HK-2 (cell line): ENCODE measurements around the gene GRIK1.

Experiments used
- DNase-seq: peaks from one replicate; pipeline ENCODE4 v3.0.0-alpha.2; 2018; ENCODE audit not compliant: unreplicated experiment

GRIK1 gene

DNA sequence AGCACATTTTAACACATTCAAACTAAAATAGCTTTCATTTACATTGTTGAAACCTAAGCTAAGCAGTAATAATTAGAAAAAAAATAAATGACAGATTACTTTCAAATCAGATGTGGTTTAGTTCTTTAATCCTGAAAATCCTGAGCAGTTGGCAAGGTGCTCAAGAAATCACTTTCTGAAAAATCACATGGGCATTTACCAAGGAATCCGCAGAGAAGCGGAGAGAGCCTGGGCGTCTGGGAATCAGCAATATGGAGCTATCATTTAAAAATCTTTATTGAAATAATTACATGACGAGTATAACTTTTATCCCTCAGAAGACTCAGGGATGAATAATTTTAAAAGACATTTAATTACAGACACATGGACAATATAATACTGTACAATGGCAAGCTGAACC lies 30.2 kb downstream of the GRIK1 start:
- DNase-seq = no peak

DNA sequence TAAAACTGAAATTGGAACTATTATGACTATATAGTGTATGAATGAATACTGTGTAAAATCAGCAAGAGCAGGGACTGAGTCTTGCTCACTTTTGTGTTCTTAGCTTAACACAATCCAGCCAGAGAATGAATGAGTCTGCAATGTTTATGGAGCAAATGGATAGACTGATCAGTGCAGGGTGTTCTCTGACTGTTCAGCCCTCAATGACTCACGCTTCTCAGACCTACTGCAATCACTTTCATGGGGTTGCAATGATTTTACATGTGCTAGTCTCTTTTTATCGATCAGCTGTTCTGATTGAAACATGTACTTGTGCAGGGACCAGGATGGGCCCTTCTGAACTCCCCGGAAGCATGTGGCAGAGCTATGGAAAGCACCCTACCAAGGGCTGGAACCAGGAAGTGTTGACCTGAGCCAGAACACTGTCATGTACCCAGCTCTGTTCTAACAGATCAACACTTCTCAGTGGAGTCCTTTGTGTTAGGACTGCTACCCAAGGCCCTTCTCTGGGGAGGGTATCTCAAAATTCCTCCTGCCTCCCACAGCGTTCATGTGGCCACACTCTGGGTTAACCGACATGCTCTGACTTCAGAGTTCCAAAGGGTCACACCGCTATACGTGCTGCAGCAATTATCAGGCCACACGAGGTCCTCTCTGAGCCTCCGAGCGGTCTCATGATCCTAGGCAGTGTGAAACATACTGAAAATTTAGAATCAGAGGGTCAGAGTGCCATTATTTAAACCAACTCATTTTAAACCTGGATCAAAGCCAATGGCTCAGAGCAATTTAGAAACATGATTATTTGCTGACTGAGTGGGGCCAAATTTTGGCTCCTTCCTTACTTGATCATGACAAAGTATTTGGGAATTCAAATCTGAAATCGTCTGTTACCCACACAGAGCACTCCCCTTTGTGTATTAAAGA lies 35.2 kb downstream of the GRIK1 start:
- no peak for DNase-seq

DNA sequence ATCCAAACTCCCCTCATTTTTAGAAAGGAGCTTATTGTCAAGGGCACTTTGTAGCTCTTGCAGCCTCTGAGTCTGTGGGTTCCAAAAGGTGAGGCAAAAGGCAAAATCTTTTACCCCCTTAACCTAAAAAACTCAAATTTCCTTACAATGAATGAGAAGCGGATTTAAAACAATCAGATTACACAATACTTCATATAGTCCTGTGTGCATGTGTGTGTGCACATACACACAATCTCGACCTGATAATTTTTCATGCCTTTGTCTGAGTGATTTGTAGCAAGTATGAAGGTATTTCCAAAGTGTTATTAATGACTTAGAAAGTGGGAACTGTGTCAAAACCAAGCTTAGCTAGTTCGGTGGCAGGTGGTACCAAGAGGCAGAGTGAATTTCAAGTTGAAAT lies 42.9 kb downstream of the GRIK1 start:
- no peak for DNase-seq

DNA sequence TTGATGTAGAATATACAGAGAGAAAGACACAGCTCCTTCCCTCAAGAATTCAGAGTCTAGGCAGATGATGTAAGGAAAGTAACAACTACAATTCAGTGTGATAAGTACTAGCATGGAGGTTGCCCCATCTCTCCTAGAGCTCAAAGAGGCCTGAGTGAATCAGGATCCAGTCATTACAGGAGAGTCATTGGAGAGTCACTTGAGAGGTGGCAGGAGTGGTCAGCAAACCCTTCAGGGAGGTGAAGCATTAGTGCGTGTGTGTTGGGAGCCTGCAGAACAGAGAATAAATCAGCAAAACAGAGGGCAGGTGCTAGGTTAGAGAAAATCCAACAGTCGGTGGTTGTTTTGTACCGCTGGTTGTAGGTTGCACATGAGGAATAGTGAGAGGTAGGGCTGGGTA lies 46.1 kb downstream of the GRIK1 start:
- no peak for DNase-seq

- no peak for DNase-seq
These were observed 47.4 kb downstream of the GRIK1 start for GRCh38 chr21:29892379-29892778.

- DNase-seq = no peak
These were observed 51.4 kb downstream of the GRIK1 start for GRCh38 chr21:29888437-29888836.

DNA sequence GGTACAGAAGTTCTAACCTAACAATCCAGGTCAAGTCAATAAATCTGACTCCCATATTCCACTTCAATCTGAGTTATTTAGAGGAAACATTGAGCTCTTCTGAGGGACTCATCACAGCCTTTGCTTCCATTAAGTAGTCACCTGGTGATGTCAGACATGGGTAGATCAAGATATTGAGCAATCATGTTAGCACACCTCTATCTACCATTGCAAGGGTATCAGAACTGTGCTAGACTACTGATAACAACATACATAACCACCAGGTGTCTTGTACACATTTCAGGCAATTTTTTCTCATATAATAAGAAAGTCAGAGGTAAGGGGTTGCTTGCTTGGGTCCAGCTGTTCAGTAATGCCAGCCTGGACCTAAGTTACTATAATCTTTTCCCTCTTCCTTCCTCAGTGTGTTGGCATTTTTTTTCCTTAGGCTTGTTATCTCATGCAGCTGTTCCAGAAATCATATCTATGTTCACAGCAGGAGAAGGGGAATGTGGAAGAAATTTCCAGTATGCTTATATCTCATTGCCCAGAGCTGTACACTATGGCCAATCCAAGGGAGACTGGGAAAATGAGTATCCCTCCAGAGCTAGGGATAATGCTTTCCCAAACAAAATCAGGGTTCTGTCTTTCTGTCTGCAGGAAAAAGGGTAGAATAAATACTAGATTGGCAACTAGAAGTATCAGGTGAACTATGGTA lies 52.3 kb downstream of the GRIK1 start:
- DNase-seq = no peak

- DNase-seq = no peak
These were observed 54.3 kb downstream of the GRIK1 start for GRCh38 chr21:29885491-29885890.

DNA sequence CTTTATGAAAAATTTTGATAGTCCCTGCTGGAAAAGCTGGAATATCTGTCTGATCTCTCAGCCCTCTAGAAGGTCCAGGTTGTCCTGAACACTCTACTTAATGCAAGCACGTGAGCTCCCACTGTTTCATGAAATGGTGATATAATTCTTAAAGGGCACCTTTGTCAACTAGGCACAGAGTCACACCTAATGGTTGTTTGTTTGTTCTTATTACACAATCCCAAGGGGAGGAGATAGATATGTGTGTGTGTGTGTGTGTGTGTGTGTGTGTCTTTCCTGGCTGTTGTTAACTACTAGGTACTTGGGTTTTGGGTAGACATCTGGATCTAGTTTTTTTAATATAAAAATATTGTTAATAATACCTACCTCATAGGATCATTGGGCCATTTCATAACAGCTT lies 63.9 kb downstream of the GRIK1 start:
- no peak for DNase-seq

DNA sequence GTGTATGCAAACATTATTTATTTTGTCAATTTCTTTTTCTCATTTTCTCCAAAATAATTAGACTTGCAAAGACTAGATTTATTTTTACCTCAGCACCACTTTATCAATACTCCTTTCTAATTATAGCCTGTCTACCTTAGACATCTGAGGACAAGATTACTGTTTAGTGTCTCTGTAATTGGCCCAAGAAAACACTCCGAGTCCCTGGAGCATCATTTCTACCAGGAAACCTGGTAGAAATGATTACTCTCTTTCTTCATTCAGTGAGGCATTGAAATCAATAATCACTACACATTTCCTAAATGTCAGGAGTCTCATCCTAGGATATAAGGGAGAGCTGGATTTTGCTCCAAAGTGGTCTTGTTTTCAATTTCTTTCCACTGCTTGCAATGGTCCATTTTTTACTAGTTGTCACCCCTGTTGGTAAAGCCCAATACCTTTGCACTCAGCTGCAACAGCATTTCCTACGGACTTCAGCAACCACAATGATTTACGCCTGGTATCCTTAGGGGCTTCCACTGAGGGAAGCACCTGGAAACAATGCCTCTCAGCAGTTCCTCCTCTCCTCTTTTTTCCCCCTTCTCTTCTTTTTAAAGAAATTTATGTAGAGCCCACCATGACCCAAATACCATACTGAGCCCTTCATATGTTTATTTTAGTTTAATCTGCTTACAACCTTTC lies 64.6 kb downstream of the GRIK1 start:
- DNase-seq = no peak

- DNase-seq = no peak
These were observed 65.9 kb downstream of the GRIK1 start for GRCh38 chr21:29873908-29874307.

DNA sequence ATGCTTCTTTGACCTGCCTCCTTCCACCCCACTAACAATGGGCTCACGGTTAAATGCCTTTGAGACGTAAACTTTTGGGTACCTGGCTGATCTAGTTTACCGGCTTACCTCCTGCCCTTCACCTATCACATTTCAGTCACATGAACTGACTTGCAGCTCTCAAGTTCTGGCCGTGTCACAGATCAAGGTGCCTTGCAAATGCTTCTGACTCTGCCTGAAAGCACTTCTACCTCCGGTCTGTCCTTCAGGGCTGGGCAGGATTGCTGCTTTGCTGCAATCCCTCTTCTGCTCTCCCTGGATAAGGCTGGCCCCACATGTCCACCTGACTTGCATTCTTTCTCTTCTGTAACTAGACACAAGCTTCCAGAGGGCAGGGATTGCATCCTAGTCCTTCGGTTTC lies 69.0 kb downstream of the GRIK1 start:
- DNase-seq = no peak

- DNase-seq = no peak
These were observed 72.0 kb downstream of the GRIK1 start for GRCh38 chr21:29867796-29868195.

GRCh38 chr21:29860346-29860745 lies 79.5 kb downstream of the GRIK1 start:
- no peak for DNase-seq

DNA sequence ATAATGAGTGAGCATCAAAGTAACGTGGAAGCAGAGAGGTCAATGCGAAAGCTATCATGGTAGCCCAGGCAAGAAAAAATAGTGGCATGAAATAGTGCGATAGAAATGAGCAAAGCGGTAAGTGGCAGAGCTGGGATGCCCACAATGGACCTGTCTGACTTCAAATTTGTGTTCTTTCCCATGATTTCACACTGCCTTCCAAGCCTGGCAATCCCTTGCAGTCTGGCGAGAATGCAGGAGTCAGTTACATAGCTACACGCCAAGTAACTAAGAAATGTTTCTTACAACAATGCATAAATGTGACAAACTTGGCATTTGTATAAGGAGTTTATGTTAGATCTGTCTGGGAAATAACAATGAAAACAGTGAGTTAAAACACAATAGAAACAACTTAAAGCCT lies 82.6 kb downstream of the GRIK1 start:
- no peak for DNase-seq

DNA sequence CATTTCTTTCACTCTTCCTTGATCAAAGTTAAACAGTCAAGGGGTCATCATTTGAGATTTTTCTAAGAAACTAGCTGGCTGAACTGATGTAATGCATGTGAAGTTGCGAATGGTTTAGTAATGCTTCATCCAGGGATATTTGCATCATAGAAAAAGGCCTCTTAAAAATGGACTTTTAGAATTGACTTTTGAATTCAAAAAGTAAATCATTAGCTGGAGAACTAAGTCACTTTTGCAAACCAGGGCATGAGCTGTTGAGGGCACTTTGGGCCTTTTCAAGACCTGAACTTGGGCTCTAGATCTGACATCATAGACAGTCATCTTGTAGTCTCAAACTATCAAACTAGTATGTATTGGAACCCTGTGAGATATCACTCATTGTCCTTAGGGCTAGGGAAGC lies 85.0 kb downstream of the GRIK1 start:
- DNase-seq = no peak

GRCh38 chr21:29851611-29852010 lies 88.2 kb downstream of the GRIK1 start:
- no peak for DNase-seq

- peak; percentile 41 for DNase-seq
These were observed 90.0 kb downstream of the GRIK1 start for GRCh38 chr21:29849735-29850176.

- DNase-seq = no peak
These were observed 96.0 kb downstream of the GRIK1 start for GRCh38 chr21:29843804-29844203.

GRCh38 chr21:29834617-29835016 lies 105.2 kb downstream of the GRIK1 start:
- no peak for DNase-seq

DNA sequence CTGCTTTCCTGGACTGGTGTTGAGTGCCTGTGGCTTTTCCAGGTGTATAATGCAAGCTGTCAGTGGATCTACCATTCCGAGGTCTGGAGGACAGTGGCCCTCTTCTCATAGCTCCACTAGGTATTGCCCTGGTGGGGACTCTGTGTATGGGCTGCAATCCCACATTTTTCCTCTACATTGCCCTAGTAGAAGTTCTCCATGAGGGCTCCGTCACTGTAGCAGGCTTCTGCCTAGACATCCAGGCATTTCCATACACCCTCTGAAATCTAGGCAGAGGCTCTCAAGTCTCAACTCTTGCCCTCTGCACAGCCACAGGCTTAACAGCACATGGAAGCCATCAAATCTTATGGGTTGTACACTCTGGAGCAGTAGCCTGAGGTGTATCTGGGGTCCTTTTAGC lies 107.6 kb downstream of the GRIK1 start:
- no peak for DNase-seq

GRCh38 chr21:29829564-29830275 lies 110.1 kb downstream of the GRIK1 start:
- no peak for DNase-seq
